Kidney tubule cell (primary cell): ENCODE results near the gene VAMP5.
"Not testable (repeated sequence)": the region's sequence is repeated elsewhere in the genome, so short reads cannot be mapped to it uniquely, and the experiment has no call there.

ENCODE experiments used
- DNase-seq: peaks from one replicate; pipeline ENCODE4 v3.0.0-alpha.2; 2018; ENCODE audit warnings: low spot score

VAMP5 gene

DNA sequence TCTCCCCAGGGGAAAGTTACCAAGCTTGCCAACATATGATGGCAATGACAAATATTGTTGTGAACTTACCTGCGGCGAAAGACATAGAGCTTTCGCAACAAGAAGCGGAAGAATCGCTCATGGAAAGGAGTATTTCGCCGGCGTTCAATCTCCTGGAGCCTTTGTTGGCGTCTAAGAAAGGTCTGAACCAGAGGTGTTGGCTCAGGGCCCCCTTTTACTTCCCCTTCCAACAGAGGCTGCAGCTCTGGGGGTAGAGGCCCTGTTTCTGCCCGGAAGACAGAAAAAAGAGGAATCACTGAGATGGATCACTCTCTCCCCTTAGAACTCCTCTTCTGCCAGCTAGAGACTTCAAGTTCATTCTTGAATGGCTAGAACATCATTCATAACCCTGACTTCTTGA is 33.7 kb upstream of the VAMP5 start:
- no peak for DNase-seq

DNA sequence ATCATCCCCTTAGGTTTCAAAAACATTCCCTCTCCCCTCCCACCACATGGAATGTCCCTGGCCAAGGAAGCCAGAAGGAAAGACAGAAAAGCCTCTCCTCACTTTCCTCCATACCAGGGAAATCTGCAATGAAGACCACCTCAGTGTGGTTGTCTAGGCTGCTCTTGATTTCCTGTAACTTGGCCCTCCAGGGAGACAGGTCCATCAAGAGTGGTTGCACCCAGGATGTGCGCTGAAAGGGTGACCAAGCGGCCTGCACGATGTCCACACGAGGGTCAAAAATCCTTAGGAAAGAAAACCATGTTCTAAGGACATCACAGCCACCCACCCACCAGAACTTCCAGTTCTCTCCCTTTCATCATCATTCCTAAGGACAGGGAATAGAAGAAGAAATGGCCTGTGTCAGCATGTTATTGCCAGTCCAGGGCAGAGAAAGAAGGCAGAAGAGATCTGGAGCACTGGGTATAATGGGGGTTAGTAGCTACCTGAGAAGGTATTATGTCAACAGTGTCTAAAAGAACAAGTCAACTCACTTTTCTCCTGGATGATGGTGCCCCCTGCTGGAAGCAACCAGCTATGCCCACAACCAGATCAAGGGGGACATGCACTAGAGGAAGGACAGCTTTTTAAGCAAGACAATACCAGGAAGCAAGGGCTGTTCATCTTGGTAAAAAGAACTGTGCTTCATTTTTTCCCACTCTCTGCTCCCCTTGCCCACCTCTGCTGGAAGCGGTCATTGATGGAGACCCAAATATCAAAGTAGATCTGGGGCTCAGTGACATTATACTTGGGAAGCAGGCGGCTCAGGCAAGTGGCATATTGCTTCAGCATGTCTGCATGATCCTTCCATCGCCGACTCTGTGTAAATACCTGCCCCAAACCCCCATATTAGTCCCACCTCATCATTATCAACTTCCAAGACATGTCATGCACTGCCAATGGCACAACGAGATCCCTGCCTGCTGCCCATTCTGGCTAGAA is 32.2 kb upstream of the VAMP5 start:
- peak; percentile 82 for DNase-seq

GRCh38 chr2:85553184-85553583 is 31.0 kb upstream of the VAMP5 start:
- no peak for DNase-seq

- no peak for DNase-seq
Observed at GRCh38 chr2:85554980-85555612, 29.1 kb upstream of the VAMP5 start.

GRCh38 chr2:85557130-85557529 is 27.1 kb upstream of the VAMP5 start:
- DNase-seq: no peak

- no peak for DNase-seq
Observed at GRCh38 chr2:85558160-85558559, 26.1 kb upstream of the VAMP5 start.

DNA sequence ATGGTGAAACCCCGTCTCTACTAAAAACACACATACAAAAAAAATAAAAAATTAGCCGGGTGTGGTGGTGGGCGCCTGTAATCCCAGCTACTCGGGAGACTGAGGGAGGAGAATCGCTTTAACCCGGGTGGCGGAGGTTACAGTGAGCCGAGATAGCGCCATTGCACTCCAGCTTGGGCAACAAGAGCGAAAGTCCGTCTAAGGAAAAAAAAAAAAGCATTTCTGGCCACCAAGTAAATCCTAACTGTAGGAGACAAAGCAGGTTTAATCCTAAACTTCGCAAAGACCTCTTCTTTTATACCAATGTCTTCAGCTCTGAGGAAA is 23.9 kb upstream of the VAMP5 start:
- DNase-seq: not testable (repeated sequence)

GRCh38 chr2:85560812-85561279 is 23.4 kb upstream of the VAMP5 start:
- DNase-seq: no peak

- peak; percentile 95 for DNase-seq
Observed at GRCh38 chr2:85561280-85562212, 22.7 kb upstream of the VAMP5 start, which contains the start of gene GGCX. TSS of gene GGCX (minus strand) at chr2:85561493. CDS start at chr2:85561428, 65 bp downstream.

DNA sequence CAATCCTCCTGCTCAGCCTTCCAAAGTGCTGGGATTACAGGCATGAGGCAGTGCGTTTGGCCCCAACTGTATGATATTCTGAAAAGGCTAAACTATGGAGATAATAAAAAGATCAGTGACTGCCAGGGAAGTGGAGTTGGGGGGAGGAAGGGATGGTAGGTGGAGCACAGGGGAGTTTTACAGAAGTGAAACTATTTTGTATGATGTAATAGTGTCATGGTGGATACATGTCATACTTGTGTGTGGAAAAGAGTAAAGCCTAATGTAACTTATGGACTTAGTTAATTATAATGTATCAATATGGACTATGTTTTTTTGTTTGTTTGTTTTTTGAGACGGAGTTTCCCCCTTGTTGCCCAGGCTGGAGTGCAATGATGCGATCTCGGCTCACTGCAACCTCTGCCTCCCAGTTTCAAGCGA is 20.1 kb upstream of the VAMP5 start:
- no peak for DNase-seq

DNA sequence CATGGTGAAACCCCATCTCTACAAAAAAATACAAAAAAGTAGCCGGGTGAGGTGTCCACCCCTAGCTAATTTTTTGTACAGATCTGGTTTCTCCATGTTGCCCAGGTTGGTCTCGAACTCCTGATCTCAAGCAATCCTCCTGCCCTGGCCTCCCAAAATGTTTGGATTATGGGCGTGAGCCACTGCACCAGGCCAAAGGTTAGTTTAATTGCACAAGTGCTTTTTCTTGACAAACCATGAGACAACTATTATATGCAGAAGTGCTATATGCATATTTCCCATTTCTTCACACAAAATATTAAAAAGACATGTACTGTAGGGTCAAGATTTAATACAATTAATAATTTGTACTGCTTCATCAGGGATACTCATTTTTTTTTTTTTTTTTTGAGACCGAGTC is 18.0 kb upstream of the VAMP5 start:
- no peak for DNase-seq

- DNase-seq: no peak
Observed at GRCh38 chr2:85575739-85576138, 8.5 kb upstream of the VAMP5 start.

DNA sequence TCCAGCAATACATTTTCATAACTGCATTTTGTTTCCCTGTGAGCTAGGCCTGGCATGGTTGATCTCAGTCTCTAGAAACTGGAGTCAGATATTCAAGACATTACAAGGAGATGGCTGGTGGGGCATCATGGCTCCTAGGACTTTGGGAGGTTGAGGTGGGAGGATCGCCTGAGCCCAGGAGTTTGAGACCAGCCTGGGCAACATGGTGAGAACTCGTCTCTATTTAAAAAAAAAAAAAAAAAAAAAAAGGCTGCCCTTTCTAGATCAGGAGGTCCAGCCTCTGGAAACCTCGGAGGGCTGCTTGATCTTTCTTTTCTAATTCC is 7.2 kb upstream of the VAMP5 start:
- DNase-seq: no peak

- DNase-seq: peak; percentile 81
Observed at GRCh38 chr2:85577386-85578242, 6.6 kb upstream of the VAMP5 start, which contains the start of gene VAMP8. TSS of gene VAMP8 (plus strand) at chr2:85577586. CDS start at chr2:85577647, 61 bp downstream.

- DNase-seq: peak; percentile 44
Observed at GRCh38 chr2:85578243-85579180, 5.7 kb upstream of the VAMP5 start.

- no peak for DNase-seq
Observed at GRCh38 chr2:85579266-85579935, 4.8 kb upstream of the VAMP5 start.

DNA sequence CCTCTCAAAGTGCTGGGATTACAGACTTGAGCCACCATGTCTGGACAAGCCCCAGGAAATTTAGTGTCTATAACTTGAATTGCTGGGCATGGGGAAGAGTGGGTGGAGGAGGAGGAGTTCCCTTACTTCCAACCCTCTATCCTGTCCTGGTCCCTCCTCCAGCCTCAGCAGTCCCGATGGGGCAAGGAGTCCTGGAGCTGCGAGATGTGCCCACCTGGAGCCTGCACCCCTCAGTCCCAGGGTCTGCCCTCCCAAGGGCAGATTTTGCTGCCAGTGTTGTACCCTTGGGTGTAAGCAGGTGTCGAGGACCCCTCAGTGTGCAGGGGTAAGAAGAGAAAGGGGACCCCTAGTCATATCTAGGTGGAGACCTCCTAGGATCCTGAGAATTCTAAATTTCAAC is 4.0 kb upstream of the VAMP5 start:
- DNase-seq: no peak

DNA sequence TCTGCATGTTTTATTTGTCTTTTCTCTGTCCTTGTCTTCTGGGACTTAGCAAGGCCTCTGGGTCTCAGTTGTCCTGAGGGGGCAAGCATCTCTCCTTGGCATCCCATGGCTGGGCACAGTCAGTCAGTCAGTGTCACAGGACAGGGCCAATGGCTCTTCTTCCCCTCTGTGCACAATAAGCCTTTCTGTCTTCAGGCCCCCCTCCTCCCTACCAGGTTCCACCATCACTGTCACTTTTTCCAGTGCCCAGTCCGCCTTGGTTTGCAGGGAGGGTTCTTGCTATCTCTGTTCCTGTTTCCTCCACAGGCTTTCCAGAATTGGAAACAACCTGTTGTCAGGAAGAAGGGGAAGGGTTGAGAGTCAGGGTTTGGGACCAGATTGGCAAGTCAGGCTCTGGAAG is 1.7 kb upstream of the VAMP5 start:
- no peak for DNase-seq

GRCh38 chr2:85583667-85584353 is 421 bp upstream of the VAMP5 start:
- DNase-seq: no peak
